PC-9 (cell line): ENCODE data around the gene SLC35F3. TPM values are rescaled to one million over a fixed set of nuclear protein-coding genes. Genes with fewer than 3 reads are reported as not detected.
A peak's percentile ranks its signal among the peaks of the same experiment; 100 is the strongest.

Experiments used
- BruUV-seq: library from RNA; stranded (reverse); fragments of 400-500 nt; replicated peaks from 2 replicates; lab custom pipeline; 2021; lab: Mats Ljungman, UMichigan
- CTCF ChIA-PET: fragments of 300-600 bp; sonication (Branson Sonifier 250); formaldehyde crosslinking; loops from one replicate; lab custom pipeline; 2022; ENCODE audit warnings: antibody characterized with exemption; lab: Charles Lee
- POLR2A ChIA-PET: fragments of 300-600 bp; sonication (Branson Sonifier 250); formaldehyde crosslinking; loops from one replicate; lab custom pipeline; 2022; ENCODE audit warnings: antibody characterized with exemption; ENCODE audit not compliant: unreplicated experiment; lab: Charles Lee
- DNase-seq, 2 experiments: peaks; one replicate each; pipeline versions ENCODE4 v3.0.0 to v3.0.0-alpha.2; 2015 to 2022; ENCODE audit warnings: mixed read lengths in 1 of 2
- H2AFZ ChIP-seq: fragments of 200-600 bp; sonication (generic); 2 replicates; pipeline ENCODE4 v1.8.1; 2017; ENCODE audit warnings: antibody characterized with exemption
- H3F3A ChIP-seq: fragments of 200-600 bp; sonication (generic); 2 replicates; pipeline ENCODE4 v1.8.1; 2017; ENCODE audit warnings: antibody characterized with exemption, mild to moderate bottlenecking, low read depth; ENCODE audit not compliant: insufficient read depth
- H3K27ac ChIP-seq: fragments of 200-600 bp; sonication (generic); 2 replicates; pipeline ENCODE4 v1.6.1; 2016; ENCODE audit warnings: mixed run types
- H3K27me3 ChIP-seq: fragments of 200-600 bp; sonication (generic); 2 replicates; pipeline ENCODE4 v1.6.1; 2016; ENCODE audit warnings: low read depth, mixed run types; ENCODE audit not compliant: insufficient read depth
- H3K36me3 ChIP-seq: fragments of 200-600 bp; sonication (generic); 2 replicates; pipeline ENCODE4 v1.6.1; 2016; ENCODE audit warnings: low read depth, mixed run types
- H3K4me1 ChIP-seq: fragments of 200-600 bp; sonication (generic); replicated peaks from 2 replicates; pipeline ENCODE4 v1.6.1; 2016; ENCODE audit warnings: mixed run types; ENCODE audit not compliant: insufficient read depth
- H3K4me2 ChIP-seq: fragments of 200-600 bp; sonication (generic); 2 replicates; pipeline ENCODE4 v1.6.1; 2017; ENCODE audit warnings: mixed run types
- H3K4me3 ChIP-seq: fragments of 200-600 bp; sonication (generic); 2 replicates; pipeline ENCODE4 v1.6.1; 2016; ENCODE audit warnings: mixed run types
- H3K79me2 ChIP-seq: fragments of 200-600 bp; sonication (generic); 2 replicates; pipeline ENCODE4 v1.6.1; 2017; ENCODE audit warnings: low read depth, mixed run types
- H3K9me2 ChIP-seq: fragments of 200-600 bp; sonication (generic); 2 replicates; pipeline ENCODE4 v1.8.1; 2017; ENCODE audit warnings: mild to moderate bottlenecking; ENCODE audit not compliant: insufficient read depth
- H3K9me3 ChIP-seq: fragments of 200-600 bp; sonication (generic); 2 replicates; pipeline ENCODE4 v1.8.1; 2016; ENCODE audit warnings: low read depth; ENCODE audit not compliant: insufficient read depth
- H4K20me1 ChIP-seq: fragments of 200-600 bp; sonication (generic); 2 replicates; pipeline ENCODE4 v1.8.1; 2017; ENCODE audit not compliant: insufficient read depth
- EZH2 ChIP-seq: fragments of 200-600 bp; sonication (generic); IDR thresholded peaks from 2 replicates; pipeline ENCODE4 v1.8.0; 2017; ENCODE audit warnings: antibody characterized with exemption, low read depth
- intact Hi-C: fragments of 100-400 bp; cut with micrococcal nuclease; formaldehyde crosslinking; loops from one replicate; pipeline ENCODE4 v1.10.0; 2022; ENCODE audit not compliant: unreplicated experiment
- total RNA-seq: library from RNA; stranded (reverse); gene quantifications from 2 replicates; pipeline ENCODE4 v1.2.3, GENCODE V29; 2021
- TF ChIP-seq, protein P1 (sequence below): fragments of 200-600 bp; sonication (generic); conservative IDR thresholded peaks from 2 replicates; pipeline ENCODE4 v1.6.1; 2017; ENCODE audit warnings: mixed run types, antibody characterized with exemption, mild to moderate bottlenecking, moderate library complexity

Gene SLC35F3
- total RNA-seq, 1 experiment from 2014 or later = 6.1 TPM

DNA sequence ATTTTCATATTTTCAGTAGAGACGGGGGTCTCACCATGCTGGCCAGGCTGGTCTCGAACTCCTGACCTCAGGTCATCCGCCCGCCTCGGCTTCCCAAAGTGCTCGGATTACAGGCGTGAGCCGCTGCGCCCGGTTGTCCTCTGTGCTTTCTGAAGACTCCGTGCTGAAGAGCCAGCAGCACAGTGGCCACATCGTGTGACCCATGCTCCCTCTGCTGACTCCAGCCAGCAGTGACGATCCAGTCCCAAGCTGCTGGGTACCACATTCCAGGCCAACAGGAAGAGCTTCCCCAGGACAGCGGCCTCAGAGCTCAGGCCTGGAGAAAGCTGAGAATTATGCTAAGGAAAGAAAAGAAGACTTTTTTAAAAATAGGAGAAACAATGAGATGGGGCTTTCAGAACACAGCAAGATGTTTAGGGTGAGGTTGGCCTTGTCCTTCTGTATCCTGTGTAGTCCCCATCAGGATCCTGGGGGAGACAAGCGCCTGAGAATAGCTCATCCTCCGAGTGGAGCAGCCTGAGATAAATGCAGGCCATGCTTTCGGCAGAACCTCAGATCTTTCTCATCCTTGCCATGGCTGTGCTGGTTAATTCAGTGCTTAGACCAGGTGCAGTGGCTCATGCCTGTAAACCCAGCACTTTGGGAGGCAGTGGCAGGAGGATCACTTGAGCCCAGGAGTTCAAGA is 207.1 kb downstream of the SLC35F3 start:
- Histone ChIP-seq H3K79me2 (no peaks in the 10 kb centered on the region), H3K9me2 (no peaks in the 10 kb centered on the region), H3K27me3 (no peaks in the 10 kb centered on the region), H3F3A (0 out of 2 replicates have a peak, but pooled peaks cover 3% of the 10 kb centered on the region), H3K4me1 (no peaks in the 10 kb centered on the region), H3K4me3 (no peak overlapping the region), H4K20me1 (no peaks in the 10 kb centered on the region), H3K9me3 (no peaks in the 10 kb centered on the region), H2AFZ (no peak overlapping the region), H3K4me2 (no peak overlapping the region), H3K36me3 (no peaks in the 10 kb centered on the region), H3K27ac (no peak overlapping the region)
- no TSS peak for BruUV-seq
- ChIA-PET POLR2A (no interaction called here), CTCF (interaction anchor here (0.5 to 1.7 kb wide), 6 partner anchors 19 to 808 kb away, joined by 3 to 19 read pairs (median 4); no protein-coding TSS in a partner anchor)
- intact Hi-C loops = loop anchor here (1.0 to 10.0 kb wide), 8 partner anchors 363 to 1306 kb away; partner anchors contain the start of gene TARBP1
- peak in 1 of 2 experiments; percentile 60 for DNase-seq
- TF ChIP-seq, protein P1, sequence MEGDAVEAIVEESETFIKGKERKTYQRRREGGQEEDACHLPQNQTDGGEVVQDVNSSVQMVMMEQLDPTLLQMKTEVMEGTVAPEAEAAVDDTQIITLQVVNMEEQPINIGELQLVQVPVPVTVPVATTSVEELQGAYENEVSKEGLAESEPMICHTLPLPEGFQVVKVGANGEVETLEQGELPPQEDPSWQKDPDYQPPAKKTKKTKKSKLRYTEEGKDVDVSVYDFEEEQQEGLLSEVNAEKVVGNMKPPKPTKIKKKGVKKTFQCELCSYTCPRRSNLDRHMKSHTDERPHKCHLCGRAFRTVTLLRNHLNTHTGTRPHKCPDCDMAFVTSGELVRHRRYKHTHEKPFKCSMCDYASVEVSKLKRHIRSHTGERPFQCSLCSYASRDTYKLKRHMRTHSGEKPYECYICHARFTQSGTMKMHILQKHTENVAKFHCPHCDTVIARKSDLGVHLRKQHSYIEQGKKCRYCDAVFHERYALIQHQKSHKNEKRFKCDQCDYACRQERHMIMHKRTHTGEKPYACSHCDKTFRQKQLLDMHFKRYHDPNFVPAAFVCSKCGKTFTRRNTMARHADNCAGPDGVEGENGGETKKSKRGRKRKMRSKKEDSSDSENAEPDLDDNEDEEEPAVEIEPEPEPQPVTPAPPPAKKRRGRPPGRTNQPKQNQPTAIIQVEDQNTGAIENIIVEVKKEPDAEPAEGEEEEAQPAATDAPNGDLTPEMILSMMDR = peak; percentile 60
- TF ChIP-seq EZH2 = no peak

DNA sequence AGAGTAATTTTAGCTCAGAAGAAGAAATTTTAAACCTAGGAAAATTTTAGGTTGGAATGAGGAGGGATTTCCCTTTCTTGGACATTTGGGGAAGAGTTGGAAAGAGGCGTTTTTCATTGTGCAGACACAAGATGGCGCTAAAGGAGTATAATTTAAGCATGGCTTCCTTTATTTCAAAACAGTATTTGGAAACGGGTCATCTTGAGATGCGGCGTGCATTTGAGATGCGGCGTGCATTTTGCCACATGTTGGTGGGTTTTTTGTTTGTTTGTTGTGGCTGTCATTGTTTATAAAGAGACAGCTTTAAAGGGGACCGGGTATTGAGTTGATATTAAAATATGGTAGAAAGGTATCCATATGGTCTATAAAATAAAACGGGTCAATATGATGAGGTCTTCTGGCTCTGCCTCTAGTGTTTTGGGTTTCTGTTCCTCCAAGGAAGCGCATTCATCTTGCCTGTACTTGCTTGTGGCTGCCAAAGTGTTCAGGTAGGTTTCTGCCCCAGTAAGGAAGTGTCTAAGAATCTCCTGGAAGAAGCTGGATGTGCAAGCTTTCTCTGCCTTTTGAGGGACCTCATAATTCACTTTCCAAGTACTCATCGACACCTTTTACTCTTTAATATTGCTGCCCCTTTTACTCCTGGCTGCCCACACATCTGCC is 210.3 kb downstream of the SLC35F3 start:
- no peaks in the 10 kb centered on the region for H3K36me3 ChIP-seq
- CTCF ChIA-PET = interaction anchor here (0.6 kb wide), 2 partner anchors 750 to 1244 kb away, joined by 3 to 4 read pairs; no protein-coding TSS in a partner anchor
- no peaks in the 10 kb centered on the region for H3K9me3 ChIP-seq
- no TSS peak for BruUV-seq
- POLR2A ChIA-PET = no interaction called here
- H3K4me1 ChIP-seq = no peaks in the 10 kb centered on the region
- DNase-seq = peak; percentile 19 to 42
- no peak for TF ChIP-seq EZH2
- TF ChIP-seq, protein P1 = peak; percentile 85
- intact Hi-C loops = loop anchor here (1.0 to 10.0 kb wide), 5 partner anchors 196 to 1303 kb away; partner anchors contain the start of gene TARBP1
- peak overlapping the region; percentile 37; the same call in 1 of the 2 replicates for H3K4me3 ChIP-seq
- 0 out of 2 replicates have a peak, but pooled peaks cover 3% of the 10 kb centered on the region for H3F3A ChIP-seq
- no peaks in the 10 kb centered on the region for H3K79me2 ChIP-seq
- peak overlapping the region; percentile 69 for H2AFZ ChIP-seq
- no peaks in the 10 kb centered on the region for H3K27me3 ChIP-seq
- no peaks in the 10 kb centered on the region for H4K20me1 ChIP-seq
- no peaks in the 10 kb centered on the region for H3K9me2 ChIP-seq
- H3K27ac ChIP-seq = no peak overlapping the region
- peak overlapping the region; percentile 70 for H3K4me2 ChIP-seq

DNA sequence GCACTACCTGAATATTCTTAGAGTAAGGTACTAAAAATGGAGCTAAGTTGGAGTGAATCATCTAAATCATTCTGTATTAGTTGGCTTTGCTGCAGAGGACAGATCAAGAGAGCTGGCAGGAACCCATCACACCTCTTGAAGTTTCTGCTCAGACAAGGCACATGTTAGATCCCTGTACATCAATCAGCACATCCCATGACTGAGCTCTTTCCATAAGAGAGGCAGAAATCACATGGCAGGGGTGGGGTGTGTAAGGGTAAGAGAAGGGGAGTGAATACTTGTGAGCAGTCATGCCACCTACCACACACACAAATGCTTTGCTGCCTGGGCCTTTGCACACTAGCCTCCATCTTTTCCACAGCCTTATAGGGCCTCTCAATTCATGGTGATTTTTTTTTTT is 214.4 kb downstream of the SLC35F3 start:
- Histone ChIP-seq H3K79me2 (no peaks in the 10 kb centered on the region), H3F3A (no peaks in the 10 kb centered on the region), H3K27ac (no peak overlapping the region), H3K9me3 (no peaks in the 10 kb centered on the region), H3K36me3 (no peaks in the 10 kb centered on the region), H2AFZ (no peak overlapping the region), H3K9me2 (no peaks in the 10 kb centered on the region), H3K27me3 (no peaks in the 10 kb centered on the region), H3K4me3 (no peak overlapping the region), H3K4me2 (no peak overlapping the region), H4K20me1 (no peaks in the 10 kb centered on the region), H3K4me1 (no peaks in the 10 kb centered on the region)
- no peak for DNase-seq
- intact Hi-C loops = loop anchor here (10.0 kb wide), 2 partner anchors 356 to 486 kb away; partner anchors contain the start of gene TARBP1
- ChIA-PET POLR2A (no interaction called here), CTCF (no interaction called here)
- TF ChIP-seq EZH2 = no peak
- TF ChIP-seq, protein P1 = no peak
- BruUV-seq = no TSS peak
